GM12891 (cell line): ENCODE measurements around the gene AOC2.
"Not testable (repeated sequence)": the region's sequence is repeated elsewhere in the genome, so short reads cannot be mapped to it uniquely, and the experiment has no call there.

ENCODE experiments used
- DNase-seq: peaks from one replicate; pipeline ENCODE4 v3.0.0; 2011; ENCODE audit warnings: low spot score; ENCODE audit not compliant: insufficient read length
- FAIRE-seq: peaks from 2 replicates; lab custom pipeline; 2011; peaks lifted over from hg19 to GRCh38; lab: Jason Lieb, UNC
- PAX5 ChIP-seq: IDR thresholded peaks from 2 replicates; pipeline ENCODE4 v1.6.1; 2011; ENCODE audit warnings: low read length, moderate library complexity, mild to moderate bottlenecking; ENCODE audit not compliant: insufficient read depth, severe bottlenecking
- POLR2A ChIP-seq: IDR thresholded peaks from 2 replicates; pipeline ENCODE4 v1.6.1; 2011; ENCODE audit warnings: low read depth, low read length, control low read depth
- POLR2AphosphoS5 ChIP-seq: IDR thresholded peaks from 2 replicates; pipeline ENCODE4 v1.6.1; 2011; ENCODE audit warnings: low read depth, low read length, control low read depth
- POU2F2 ChIP-seq: IDR thresholded peaks from 2 replicates; pipeline ENCODE4 v1.6.1; 2011; ENCODE audit warnings: low read depth, mild to moderate bottlenecking, control low read depth, low read length, moderate library complexity
- SPI1 ChIP-seq: IDR thresholded peaks from 2 replicates; pipeline ENCODE4 v1.6.1; 2011; ENCODE audit warnings: low read depth, low read length, control low read depth
- TAF1 ChIP-seq: IDR thresholded peaks from 2 replicates; pipeline ENCODE4 v1.6.1; 2011; ENCODE audit warnings: low read depth, low read length, control low read depth

AOC2 gene

DNA sequence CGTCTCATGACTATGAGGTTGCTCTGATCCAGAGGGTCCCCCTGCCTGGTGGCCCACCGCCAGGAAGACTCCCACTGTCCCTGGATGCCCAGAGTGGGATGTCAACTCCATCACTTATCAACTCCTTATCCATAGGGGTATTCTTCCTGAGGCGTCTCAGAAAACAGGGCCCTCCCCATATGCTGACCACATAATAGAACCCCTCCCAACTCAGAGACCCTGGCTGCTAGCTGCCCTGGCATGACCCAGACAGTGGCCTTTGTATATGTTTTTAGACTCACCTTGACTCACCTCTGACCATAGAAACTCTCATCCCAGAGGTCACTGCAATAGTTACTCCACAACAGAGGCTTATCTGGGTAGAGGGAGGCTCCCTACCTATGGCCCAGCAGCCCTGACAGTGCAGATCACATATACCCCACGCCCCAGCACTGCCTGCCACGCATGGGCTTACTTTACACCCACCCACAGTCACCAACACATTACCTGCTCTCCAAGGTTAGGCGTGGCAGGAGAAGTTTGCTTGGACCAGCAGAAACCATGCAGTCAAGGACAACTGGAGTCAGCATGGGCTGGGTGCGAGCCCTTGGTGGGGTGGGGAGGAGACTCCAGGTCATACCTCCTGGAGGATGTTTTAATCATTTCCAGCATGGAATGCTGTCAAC is 53.9 kb downstream of the AOC2 start:
- TF ChIP-seq TAF1 (no peak), POLR2A (no peak), POLR2AphosphoS5 (no peak), PAX5 (no peak), SPI1 (no peak), POU2F2 (no peak)
- no peak for DNase-seq
- no peak for FAIRE-seq

GRCh38 chr17:42899981-42900380 is 55.6 kb downstream of the AOC2 start:
- DNase-seq, FAIRE-seq: not testable (repeated sequence)
